ENCODE results near the gene PXDC1. TPM values are rescaled to one million over a fixed set of nuclear protein-coding genes. Genes with fewer than 3 reads are reported as not detected.

PXDC1 gene
- total RNA-seq, 1 experiment from 2014 or later: 24.9 TPM

- DNase-seq (ENCODE audit: low read depth): no peak
Observed at GRCh38 chr6:3747100-3747737, 4.3 kb downstream of the PXDC1 start.

DNA sequence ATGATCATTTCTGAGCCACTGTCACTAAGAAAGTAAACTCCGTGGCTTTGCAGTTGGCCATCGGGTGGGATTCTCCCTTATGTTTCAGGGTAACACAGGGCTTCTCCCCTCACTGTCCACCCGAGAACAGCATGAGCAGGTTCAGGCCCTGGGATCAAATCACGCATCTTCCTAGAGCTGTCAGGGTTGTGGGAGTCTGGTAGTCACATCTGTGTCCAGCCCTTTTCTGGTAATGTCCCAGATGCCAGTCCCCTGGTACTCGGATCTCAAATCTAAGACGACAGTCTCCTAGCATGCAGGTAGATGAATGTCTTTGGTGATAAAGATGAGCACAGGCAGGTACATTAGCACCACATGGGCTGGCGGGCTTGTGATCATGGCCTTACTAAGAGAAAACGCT lies 4.8 kb downstream of the PXDC1 start:
- no peak for DNase-seq (ENCODE audit: low read depth)

GRCh38 chr6:3746119-3746691 lies 5.3 kb downstream of the PXDC1 start:
- no peak for DNase-seq (ENCODE audit: low read depth)

GRCh38 chr6:3745566-3746118 lies 5.9 kb downstream of the PXDC1 start:
- no peak for DNase-seq (ENCODE audit: low read depth)

- DNase-seq (ENCODE audit: low read depth): no peak
Observed at GRCh38 chr6:3744901-3745470, 6.5 kb downstream of the PXDC1 start.

DNA sequence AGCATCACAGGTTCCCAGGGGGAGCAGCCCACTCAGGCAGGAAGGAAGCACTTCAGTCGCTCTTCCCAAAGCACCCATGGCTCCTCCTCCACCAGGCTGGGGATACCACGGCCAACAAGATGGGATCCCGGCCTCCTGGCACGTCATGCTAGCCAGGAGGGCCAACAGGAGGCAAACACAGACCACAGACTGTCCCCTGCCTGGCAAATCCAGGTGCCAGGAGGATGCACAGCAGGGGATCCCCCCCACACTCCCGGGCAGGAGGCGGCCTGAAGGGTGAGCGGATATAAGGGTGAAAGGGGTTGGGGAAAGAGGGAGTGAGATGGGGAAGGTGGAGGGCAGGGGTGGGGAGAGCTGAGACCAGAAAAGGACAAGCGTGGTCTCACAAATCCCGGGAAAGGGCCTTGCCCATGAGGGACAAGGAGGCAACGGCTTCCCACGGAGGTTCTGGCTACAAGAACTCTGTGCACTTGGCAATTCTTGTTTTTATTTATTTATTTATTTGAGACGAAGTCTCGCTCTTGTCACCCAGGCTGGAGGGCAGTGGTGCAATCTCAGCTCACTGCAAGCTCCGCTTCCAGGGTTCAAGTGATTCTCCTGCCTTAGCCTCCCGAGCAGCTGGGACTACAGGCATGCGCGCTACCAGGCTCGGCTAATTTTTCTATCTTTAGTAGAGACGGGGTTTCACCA lies 7.2 kb downstream of the PXDC1 start:
- no peak for DNase-seq (ENCODE audit: low read depth)

GRCh38 chr6:3743541-3743940 lies 8.0 kb downstream of the PXDC1 start:
- no peak for DNase-seq (ENCODE audit: low read depth)

DNA sequence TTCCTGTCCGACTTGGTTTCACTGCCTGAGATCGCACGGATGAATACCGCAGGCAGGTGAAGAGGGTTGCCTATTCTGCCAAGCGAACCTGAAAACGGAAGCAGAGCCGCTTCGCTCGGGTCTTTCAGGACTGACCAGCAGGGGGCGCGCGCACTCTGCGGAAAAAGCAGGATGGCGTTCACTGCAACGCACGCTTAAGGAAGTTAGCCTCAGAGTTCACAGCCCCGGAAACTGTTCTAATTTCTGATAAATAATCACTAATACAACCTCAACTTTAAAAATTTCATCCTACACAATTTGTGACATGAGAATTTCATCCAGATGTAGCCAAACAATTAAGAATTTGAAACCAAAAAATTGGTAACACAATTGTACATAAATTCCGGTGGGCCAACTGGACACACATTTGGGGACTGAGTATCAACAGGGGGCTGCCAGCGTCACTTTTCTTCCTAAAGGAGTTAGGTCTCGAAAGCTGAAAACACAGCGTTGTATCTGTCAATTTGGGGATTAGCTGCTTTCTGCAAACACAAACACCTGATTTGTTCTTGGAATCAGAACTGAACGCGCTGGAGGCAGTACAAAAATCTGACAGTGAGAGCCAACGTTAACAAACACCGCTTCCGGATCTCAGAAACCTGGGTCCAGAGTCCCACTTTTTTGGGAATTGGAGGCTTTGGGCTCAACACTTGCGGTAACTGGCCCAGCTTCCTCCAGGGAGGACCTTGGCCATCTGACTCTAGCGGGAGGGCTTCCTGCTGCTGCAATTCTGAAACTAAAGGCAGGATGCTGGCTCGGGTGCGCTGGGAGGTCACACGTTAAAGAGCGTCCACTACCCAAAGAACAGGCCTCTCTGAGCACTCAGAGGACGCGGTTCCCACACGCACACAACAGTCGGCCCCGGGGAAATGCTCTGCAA lies 8.8 kb downstream of the PXDC1 start:
- DNase-seq (ENCODE audit: low read depth): peak; percentile 66

- no peak for DNase-seq (ENCODE audit: low read depth)
Observed at GRCh38 chr6:3742076-3742425, 9.5 kb downstream of the PXDC1 start.

DNA sequence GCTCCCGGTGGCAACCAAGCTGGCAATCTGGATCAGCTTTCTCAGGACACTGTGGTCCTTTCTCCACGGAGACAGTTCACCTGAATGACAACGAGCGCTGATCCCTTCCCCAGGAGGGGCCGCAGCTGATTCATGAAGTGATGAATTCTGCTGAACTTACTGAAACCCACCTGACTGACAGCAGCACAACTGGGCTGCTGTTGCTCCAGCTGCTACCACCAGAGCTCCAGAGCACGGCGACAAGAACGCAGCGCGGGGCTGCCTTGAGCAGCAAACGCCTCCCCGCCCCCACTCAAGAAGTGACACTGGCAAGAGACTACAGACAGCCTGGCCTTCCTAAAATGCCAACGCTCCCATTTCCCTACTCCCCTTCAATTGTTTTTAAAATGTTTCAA lies 10.0 kb downstream of the PXDC1 start:
- DNase-seq (ENCODE audit: low read depth): no peak

GRCh38 chr6:3740551-3741476 lies 10.7 kb downstream of the PXDC1 start:
- DNase-seq (ENCODE audit: low read depth): no peak

GRCh38 chr6:3739311-3739897 lies 12.1 kb downstream of the PXDC1 start:
- DNase-seq (ENCODE audit: low read depth): no peak

GRCh38 chr6:3738381-3739131 lies 13.0 kb downstream of the PXDC1 start:
- no peak for DNase-seq (ENCODE audit: low read depth)

- no peak for DNase-seq (ENCODE audit: low read depth)
Observed at GRCh38 chr6:3737831-3738210, 13.7 kb downstream of the PXDC1 start.

GRCh38 chr6:3737149-3737830 lies 14.2 kb downstream of the PXDC1 start:
- DNase-seq (ENCODE audit: low read depth): no peak

DNA sequence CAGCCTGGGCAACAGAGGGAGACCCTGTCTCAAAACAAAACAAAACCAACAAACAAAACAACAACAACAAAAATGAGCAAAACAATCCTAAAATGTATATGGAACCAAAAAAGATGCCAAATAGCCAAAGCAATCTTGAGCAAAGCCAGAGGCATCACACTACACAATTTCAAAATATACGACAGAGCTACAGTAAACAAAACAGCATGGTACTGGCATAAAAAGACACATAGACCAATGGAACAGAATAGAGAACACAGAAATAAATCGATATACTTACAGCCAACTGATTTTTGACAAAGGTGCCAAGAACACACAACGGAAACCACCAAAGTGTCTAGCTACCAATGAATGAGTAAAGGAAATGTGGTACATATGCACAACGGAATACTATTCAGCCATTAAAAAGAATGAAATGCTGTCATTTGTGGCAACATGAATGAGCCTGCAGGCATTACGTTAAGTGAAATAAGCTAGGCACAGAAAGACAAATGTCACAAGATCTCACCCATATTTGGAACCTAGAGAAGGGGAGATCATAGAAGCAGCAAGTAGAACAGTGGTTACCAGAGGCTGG lies 16.4 kb downstream of the PXDC1 start:
- DNase-seq (ENCODE audit: low read depth): no peak

DNA sequence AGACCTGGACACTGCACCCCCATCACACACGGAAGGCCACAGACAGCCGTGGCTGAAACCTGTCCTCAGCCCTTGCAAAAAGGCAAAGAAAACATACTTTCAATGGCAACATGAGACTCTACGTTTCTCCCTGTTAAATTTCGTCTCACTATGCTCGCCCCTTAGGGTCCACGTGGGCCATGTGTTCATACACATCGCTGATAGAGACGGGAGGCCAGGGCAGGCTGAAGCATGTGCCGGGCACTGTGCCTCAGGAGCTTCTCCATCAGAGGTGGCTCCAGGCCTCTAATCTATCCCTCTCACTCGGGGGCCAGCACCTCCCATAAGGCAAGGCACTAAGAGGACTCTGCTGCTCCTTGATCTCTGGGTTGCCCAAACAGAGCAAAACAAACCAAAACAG lies 17.5 kb downstream of the PXDC1 start:
- DNase-seq (ENCODE audit: low read depth): no peak

DNA sequence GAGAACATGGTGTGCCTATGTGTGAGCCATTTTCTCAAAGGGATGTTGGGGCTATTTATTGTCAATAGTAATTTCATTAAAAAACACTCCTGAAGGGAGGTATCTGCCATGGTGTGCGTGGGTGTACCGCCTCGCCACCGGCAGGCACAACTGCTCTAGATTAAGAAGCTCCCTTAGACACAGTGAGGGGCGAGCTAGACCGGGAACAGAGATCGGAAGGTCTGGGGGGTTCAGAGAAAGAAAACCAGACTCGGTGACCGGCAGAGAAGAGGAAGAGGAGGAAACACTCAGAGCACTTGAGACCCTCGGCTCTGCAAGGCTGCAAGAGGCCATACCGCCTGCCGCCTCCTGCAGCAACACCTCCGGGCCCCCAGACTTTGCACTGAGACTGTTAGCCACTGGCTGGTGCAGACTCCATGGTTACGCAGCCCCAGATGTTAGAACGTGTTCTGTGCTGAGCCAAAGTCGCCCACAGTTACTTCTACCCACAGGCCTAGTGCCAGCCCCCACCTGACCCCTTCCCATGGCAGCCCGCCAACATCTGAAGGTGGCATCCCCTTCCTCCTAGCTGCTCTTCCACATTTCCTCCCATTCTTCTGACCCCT lies 18.1 kb downstream of the PXDC1 start:
- DNase-seq (ENCODE audit: low read depth): no peak
